ENCODE measurements around the gene PTS. TPM values are rescaled to one million over a fixed set of nuclear protein-coding genes. Genes with fewer than 3 reads are reported as not detected.

Gene PTS
- total RNA-seq, 2 experiments from 2014 or later: 17.4 to 23.8 TPM

DNA sequence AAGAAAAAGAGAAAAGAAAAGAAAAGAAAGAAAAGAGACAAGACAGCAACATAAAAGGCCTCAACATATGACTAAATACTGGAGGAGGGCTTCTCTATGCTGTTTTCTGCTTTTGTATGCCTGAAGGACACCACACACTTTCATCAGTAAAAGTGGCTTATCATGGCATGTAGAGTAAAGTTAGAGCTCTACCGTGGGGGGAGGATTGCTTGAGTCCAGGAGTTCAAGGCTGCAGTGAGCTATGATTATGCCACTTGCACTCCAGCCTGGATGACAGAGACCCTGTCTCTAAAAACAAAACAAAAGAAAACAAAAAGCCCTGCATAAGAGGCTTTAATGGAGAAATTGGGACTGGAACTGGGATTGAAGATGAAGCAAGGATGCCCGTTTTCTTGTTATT is 5.7 kb downstream of the PTS start:
- ATAC-seq (no peak), DNase-seq (no peak)
- intact Hi-C loops (cut with DNase I, micrococcal nuclease): no loop called here
- H3K36me3 Mint-ChIP-seq (ENCODE audit: low read depth): peaks cover 46% of the 10 kb centered on the region
- H3K4me3 Mint-ChIP-seq: no peak overlapping the region
- no peak overlapping the region for H3K27ac Mint-ChIP-seq
- peaks cover 19% of the 10 kb centered on the region for H3K4me1 Mint-ChIP-seq
- H3K9me3 Mint-ChIP-seq (ENCODE audit: low read depth): no peaks in the 10 kb centered on the region
- no peaks in the 10 kb centered on the region for H3K27me3 Mint-ChIP-seq
- ChIA-PET POLR2A (no interaction called here), CTCF (interaction anchor here (0.7 to 5.0 kb wide), 4 partner anchors 9 to 50 kb away, joined by 3 to 28 read pairs (median 3); no protein-coding TSS in a partner anchor)

DNA sequence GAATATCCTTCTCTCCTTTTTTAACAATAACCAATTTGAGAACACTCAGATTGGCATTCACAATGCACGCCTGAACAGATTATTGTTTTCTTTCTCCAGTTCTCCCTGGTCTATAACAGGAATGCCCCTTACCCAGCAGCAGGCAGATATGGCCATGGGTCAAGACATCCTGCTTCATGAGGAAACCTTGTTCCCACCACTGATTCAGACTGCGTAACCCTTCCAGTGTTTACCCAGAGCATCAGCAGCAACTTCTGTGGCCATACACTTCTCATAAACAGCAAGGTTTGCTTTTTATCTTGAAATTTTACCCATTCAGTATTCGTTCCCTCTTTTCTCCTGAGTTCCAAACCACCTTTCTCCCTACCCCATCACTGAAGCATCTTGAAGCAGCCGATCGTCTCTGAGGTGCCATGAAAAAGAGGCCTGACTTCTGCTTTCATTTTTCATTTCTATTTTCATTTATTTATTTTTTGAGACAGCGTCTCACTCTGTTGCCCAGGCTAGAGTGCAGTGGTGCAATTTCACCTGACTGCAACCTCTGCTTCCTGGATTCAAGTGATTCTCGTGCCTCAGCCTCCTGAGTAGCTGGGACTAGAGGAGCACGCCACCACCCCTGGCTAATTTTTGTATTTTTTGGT is 9.6 kb downstream of the PTS start:
- DNase-seq (no peak), ATAC-seq (no peak)
- POLR2A ChIA-PET: no interaction called here
- CTCF ChIA-PET: interaction anchor here (1.0 kb wide), 1 partner anchor 16 kb away, joined by 3 read pairs; no protein-coding TSS in a partner anchor
- peaks cover 45% of the 10 kb centered on the region for H3K36me3 Mint-ChIP-seq (ENCODE audit: low read depth)
- H3K4me1 Mint-ChIP-seq: no peaks in the 10 kb centered on the region
- no peak overlapping the region for H3K4me3 Mint-ChIP-seq
- intact Hi-C loops (cut with DNase I, micrococcal nuclease): no loop called here
- H3K9me3 Mint-ChIP-seq (ENCODE audit: low read depth): no peaks in the 10 kb centered on the region
- H3K27me3 Mint-ChIP-seq: no peaks in the 10 kb centered on the region
- H3K27ac Mint-ChIP-seq: no peak overlapping the region

DNA sequence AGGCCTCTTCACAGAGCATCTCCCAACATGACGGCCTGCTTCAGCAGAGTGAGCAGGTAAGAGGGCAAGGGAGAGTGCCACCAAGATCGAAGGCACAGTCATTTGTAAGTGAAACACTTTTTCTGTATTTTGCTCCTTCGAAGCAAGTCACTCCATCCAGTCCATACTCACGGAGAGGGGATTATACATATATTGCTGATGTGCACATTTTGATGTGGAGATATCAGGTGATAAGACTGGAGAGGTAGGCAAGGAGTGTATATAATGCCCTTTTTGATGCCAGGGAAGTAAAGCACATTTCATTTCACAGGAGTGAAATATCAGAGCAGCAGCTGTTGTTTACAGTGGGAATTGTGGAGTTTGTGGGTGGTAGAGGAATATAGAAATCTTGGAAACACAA is 11.2 kb downstream of the PTS start:
- no peak overlapping the region for H3K27ac Mint-ChIP-seq
- no peak for ATAC-seq
- no peaks in the 10 kb centered on the region for H3K9me3 Mint-ChIP-seq (ENCODE audit: low read depth)
- no peaks in the 10 kb centered on the region for H3K4me1 Mint-ChIP-seq
- H3K27me3 Mint-ChIP-seq: no peaks in the 10 kb centered on the region
- H3K4me3 Mint-ChIP-seq: no peak overlapping the region
- intact Hi-C loops (cut with DNase I, micrococcal nuclease): no loop called here
- no peak for DNase-seq
- peaks cover 52% of the 10 kb centered on the region for H3K36me3 Mint-ChIP-seq (ENCODE audit: low read depth)
- CTCF ChIA-PET: no interaction called here
- POLR2A ChIA-PET: no interaction called here

DNA sequence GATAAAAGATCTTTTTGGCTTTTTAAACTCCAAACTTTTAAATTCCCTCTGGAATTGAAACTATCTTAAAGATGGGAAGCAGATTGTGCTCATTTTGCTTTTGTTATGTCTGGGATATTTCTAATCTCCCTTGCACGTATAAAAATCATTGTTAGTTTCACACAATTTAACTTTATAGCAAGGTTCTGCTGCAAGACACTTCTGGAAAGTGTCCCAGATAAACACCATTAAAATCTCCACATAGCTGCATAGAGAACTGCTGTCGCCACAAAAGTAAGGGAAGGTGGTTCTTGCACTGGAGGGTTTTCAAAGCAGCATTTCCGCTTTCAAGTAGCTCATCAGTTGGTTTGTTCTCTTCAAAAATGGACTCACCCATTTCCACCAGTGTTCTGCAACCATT is 11.8 kb downstream of the PTS start:
- Mint-ChIP-seq H3K27ac (no peak overlapping the region), H3K27me3 (no peaks in the 10 kb centered on the region), H3K4me3 (no peak overlapping the region), H3K4me1 (no peaks in the 10 kb centered on the region), H3K36me3 (ENCODE audit: low read depth) (peaks cover 54% of the 10 kb centered on the region), H3K9me3 (ENCODE audit: low read depth) (peaks cover 2% of the 10 kb centered on the region)
- DNase-seq (no peak), ATAC-seq (no peak)
- ChIA-PET POLR2A (no interaction called here), CTCF (no interaction called here)
- intact Hi-C loops (cut with DNase I, micrococcal nuclease): no loop called here

DNA sequence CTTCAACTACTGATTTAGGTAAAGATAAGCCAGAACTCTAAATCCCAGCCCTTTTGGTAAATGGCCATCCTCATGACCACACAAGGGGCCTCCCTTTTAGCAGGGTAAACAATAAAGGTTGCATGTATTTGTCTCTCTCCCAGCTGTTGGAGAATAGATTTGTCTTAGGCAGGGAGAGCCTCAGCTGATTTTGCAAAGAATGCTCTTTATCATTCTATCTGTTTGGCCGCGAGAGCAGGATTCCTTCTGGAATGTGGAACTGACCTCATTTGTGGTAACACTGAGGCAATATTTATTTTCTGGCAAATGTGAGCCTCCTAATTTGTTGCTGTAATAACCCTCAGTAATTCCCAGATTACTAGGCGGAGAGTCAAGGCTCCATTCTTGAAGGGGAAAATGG is 15.3 kb downstream of the PTS start:
- Mint-ChIP-seq H3K27ac (no peak overlapping the region), H3K4me1 (no peaks in the 10 kb centered on the region), H3K4me3 (no peak overlapping the region), H3K36me3 (ENCODE audit: low read depth) (peaks cover 53% of the 10 kb centered on the region), H3K27me3 (no peaks in the 10 kb centered on the region), H3K9me3 (ENCODE audit: low read depth) (peaks cover 11% of the 10 kb centered on the region)
- CTCF ChIA-PET: interaction anchor here (0.6 to 1.9 kb wide), 2 partner anchors 12 to 39 kb away, joined by 3 to 5 read pairs; no protein-coding TSS in a partner anchor
- intact Hi-C loops (cut with DNase I, micrococcal nuclease): no loop called here
- POLR2A ChIA-PET: no interaction called here
- DNase-seq: no peak
- ATAC-seq: no peak

DNA sequence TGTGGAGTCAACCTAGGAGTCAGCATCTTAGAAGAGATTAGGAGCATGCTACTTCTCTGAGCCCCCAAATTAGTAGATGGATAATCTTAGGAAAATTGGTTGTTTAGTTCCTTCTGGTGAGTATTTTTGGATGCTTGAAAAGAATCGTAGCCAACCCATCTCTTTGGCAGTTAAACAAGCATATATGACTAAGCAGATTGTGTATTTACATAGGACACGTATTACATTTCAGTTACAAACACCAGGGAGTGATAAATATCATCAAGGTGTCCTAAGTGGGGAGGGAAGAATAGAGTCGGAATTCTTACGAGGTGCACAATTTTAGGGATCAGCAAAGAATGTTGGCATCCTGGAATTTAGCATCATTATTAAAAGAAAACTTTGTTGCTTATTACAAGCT is 21.0 kb downstream of the PTS start:
- Mint-ChIP-seq H3K27me3 (no peaks in the 10 kb centered on the region), H3K27ac (no peak overlapping the region)
- intact Hi-C loops (cut with DNase I, micrococcal nuclease): no loop called here

DNA sequence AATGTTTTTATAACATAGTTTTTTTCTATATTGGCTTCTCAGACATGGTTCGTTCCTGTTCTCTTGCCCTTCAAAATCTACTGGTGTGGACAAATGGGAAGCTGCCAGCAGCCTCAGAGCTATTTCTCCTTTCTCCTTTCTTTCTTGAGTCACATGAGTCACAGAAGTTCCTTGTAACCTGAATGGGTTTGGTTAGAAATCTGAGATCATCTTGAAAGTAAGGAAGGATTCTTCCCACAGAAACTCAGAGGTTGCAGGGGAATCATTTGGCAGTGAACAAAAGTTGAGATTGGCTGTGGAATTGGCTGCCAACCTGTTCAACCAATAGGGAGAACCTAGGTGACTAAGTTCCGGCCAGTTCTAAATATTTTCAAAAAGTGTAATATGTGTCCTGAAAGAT is 22.0 kb downstream of the PTS start:
- Mint-ChIP-seq H3K4me3 (no peak overlapping the region), H3K9me3 (ENCODE audit: low read depth) (peaks cover 9% of the 10 kb centered on the region), H3K36me3 (ENCODE audit: low read depth) (peaks cover 11% of the 10 kb centered on the region), H3K4me1 (no peaks in the 10 kb centered on the region), H3K27me3 (no peaks in the 10 kb centered on the region), H3K27ac (no peak overlapping the region)
- ChIA-PET POLR2A (no interaction called here), CTCF (no interaction called here)
- intact Hi-C loops (cut with DNase I, micrococcal nuclease): no loop called here
- DNase-seq: no peak
- ATAC-seq: no peak

More for the DNA sequence above, 21.0 kb downstream of the PTS start:
- CTCF ChIA-PET: no interaction called here
- H3K9me3 Mint-ChIP-seq (ENCODE audit: low read depth): peaks cover 11% of the 10 kb centered on the region
- DNase-seq (no peak), ATAC-seq (no peak)
- peaks cover 19% of the 10 kb centered on the region for H3K36me3 Mint-ChIP-seq (ENCODE audit: low read depth)
- POLR2A ChIA-PET: no interaction called here
- H3K4me3 Mint-ChIP-seq: no peak overlapping the region
- no peaks in the 10 kb centered on the region for H3K4me1 Mint-ChIP-seq

DNA sequence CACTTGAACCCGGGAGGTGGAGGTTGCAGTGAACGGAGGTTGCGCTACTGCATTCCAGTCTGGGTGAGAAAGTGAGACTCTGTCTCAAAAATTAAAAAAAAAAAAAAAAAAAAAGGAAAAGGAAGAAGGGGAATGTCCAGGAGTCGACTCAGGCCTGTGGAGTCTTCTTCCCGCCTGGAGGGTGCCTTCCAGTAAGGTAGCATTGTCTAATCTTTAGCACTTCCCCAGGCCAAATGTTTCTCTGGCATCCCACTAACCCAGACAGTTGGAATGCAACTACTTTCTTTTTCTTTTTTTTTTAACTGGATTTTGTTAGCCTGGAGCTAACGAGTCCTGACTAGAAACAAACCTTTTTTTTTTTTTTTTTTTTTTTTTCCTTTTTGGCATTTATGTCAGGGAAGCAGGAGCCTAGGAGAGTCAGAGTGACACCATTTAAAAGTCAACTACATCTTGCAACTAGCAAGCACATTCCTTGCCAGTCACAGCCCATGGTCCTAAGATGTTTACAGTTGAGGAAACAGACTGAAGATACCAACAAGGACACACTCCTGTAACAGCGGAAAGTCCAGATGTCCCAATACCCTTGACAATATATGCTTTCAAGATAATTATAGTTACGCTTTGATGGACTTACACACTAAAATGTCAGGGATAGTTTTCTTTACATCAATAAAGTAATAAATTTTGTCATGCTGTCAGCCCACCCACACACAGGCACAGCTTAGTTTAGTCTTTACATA is 23.8 kb downstream of the PTS start:
- no peak for DNase-seq
- H3K36me3 Mint-ChIP-seq (ENCODE audit: low read depth): peaks cover 3% of the 10 kb centered on the region
- peaks cover 2% of the 10 kb centered on the region for H3K9me3 Mint-ChIP-seq (ENCODE audit: low read depth)
- no peaks in the 10 kb centered on the region for H3K27me3 Mint-ChIP-seq
- CTCF ChIA-PET: no interaction called here
- intact Hi-C loops (cut with DNase I, micrococcal nuclease): no loop called here
- H3K4me1 Mint-ChIP-seq: no peaks in the 10 kb centered on the region
- H3K27ac Mint-ChIP-seq: no peak overlapping the region
- H3K4me3 Mint-ChIP-seq: no peak overlapping the region
- ATAC-seq: no peak
- POLR2A ChIA-PET: no interaction called here

DNA sequence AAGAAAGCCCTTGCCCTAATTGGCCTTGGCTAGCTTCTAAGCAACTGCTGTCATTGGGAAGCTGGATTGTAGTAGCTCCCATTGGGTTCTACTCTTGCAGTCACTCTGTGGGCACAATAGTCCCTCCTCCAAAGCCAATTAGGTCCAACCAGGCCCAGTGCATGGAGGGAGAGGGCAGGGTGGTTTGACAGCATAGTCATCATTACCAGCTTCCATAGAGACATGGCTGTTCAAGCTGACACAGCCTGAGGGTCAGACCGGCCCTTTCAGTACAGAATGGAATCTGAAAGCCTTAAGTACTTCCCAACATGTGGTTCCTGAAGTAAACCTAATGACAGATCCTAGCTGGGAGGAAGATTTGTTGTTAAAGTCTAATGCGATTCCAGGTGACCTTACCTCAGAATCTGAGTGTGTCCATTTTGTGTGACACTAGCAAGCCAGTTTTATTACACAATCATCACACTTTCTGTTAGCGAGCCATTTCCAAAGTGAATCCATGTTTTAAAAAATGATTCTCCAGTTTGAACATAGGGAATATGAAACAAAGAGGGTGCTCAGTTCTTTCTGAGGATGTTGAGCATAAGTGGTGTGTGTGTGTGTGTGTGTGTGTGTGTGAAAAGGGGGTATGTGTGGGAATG is 27.5 kb downstream of the PTS start:
- intact Hi-C loops (cut with DNase I, micrococcal nuclease): no loop called here
- CTCF ChIA-PET: no interaction called here
- POLR2A ChIA-PET: no interaction called here
- no peak for DNase-seq
- Mint-ChIP-seq H3K4me3 (no peak overlapping the region), H3K9me3 (ENCODE audit: low read depth) (no peaks in the 10 kb centered on the region), H3K36me3 (ENCODE audit: low read depth) (peaks cover 1% of the 10 kb centered on the region), H3K4me1 (no peaks in the 10 kb centered on the region), H3K27me3 (no peaks in the 10 kb centered on the region), H3K27ac (no peak overlapping the region)
- no peak for ATAC-seq

DNA sequence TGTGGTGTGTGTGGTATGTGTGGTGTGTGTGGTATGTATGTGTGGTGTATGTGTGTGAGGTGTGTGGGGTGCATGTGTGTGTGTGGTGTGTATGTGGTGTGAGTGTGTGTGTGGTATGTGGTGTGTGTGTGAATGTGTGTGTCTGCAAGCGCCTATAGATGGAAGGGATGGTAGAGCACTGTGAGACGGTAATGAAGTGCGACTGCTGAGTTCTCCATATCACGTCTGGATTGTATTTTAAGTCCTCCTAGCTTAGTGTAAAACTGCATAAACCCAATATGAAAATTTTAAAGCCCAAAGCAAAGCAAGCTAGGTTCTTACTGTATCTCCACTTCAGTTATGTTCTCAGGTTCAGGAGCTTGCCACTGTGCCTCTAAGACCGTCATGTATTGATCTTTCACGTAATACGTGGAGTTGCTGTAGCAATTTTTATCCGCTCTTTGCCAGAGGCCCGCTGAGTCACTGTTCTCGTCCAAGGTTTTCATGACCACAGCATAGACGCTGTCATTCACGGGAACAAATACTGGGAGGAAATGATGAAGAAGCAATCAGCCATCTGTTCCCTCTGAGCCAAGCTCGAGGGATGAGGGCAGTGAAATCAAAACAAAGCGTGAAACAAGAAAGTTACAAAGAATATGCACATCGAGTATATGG is 29.0 kb downstream of the PTS start:
- Mint-ChIP-seq H3K27me3 (no peaks in the 10 kb centered on the region), H3K9me3 (ENCODE audit: low read depth) (no peaks in the 10 kb centered on the region), H3K27ac (no peak overlapping the region), H3K36me3 (ENCODE audit: low read depth) (no peaks in the 10 kb centered on the region), H3K4me1 (no peaks in the 10 kb centered on the region), H3K4me3 (no peak overlapping the region)
- ATAC-seq (no peak), DNase-seq (no peak)
- intact Hi-C loops (cut with DNase I, micrococcal nuclease): no loop called here
- ChIA-PET POLR2A (no interaction called here), CTCF (interaction anchor here (0.7 to 1.2 kb wide), 2 partner anchors 10 to 253 kb away, joined by 3 read pairs; no protein-coding TSS in a partner anchor)

DNA sequence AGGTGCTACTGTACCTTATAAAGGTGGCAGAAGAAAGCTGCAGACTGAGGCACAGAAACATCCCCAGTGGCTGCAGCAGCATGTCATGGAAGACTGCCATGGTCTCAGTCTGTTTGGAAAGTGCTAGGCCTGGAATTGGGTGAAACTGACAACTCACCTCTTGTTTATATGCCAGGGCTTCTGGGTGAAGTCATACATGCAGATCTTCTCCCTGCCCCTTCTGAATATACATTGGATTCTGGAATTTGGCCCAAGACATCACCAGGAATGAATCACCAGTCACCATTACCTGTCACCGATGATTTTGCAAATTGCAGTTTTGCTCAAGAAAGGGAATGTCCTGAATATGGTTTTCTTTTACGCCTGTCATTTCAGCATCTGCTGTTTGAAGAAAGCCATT is 34.3 kb downstream of the PTS start, which contains the start of gene PLET1:
TSS of gene PLET1 (minus strand) at position 371 of the 400 bp plus-strand sequence. CDS start at position 100, 271 bp downstream.
- DNase-seq: no peak
- H3K9me3 Mint-ChIP-seq (ENCODE audit: low read depth): no peaks in the 10 kb centered on the region
- no peaks in the 10 kb centered on the region for H3K27me3 Mint-ChIP-seq
- H3K36me3 Mint-ChIP-seq (ENCODE audit: low read depth): no peaks in the 10 kb centered on the region
- CTCF ChIA-PET: no interaction called here
- no peaks in the 10 kb centered on the region for H3K4me1 Mint-ChIP-seq
- intact Hi-C loops (cut with DNase I, micrococcal nuclease): no loop called here
- H3K4me3 Mint-ChIP-seq: no peak within 1 kb of the TSS
- no peak within 1 kb of the TSS for H3K27ac Mint-ChIP-seq
- no peak for ATAC-seq
- POLR2A ChIA-PET: no interaction called here
